GM12878 (cell line): ENCODE results near the gene ARID3A. TPM values are rescaled to one million over a fixed set of nuclear protein-coding genes. Genes with fewer than 3 reads are reported as not detected.

Experiments
- CHD1 ChIP-seq: IDR thresholded peaks from 2 replicates; pipeline ENCODE4 v1.6.1; 2012; ENCODE audit warnings: low read depth, low read length, improper control_type of control experiment
- CREB1 ChIP-seq: IDR thresholded peaks from 2 replicates; pipeline ENCODE4 v1.6.1; 2012; ENCODE audit warnings: low read depth, mild to moderate bottlenecking, inconsistent platforms
- JUND ChIP-seq: IDR thresholded peaks from 2 replicates; pipeline ENCODE4 v1.6.1; 2012; ENCODE audit warnings: low read depth, mild to moderate bottlenecking, low read length, improper control_type of control experiment, moderate library complexity
- POLR2A ChIP-seq: IDR thresholded peaks from 2 replicates; pipeline ENCODE4 v1.6.1; 2011; ENCODE audit warnings: low read depth, mild to moderate bottlenecking, low read length
- RAD21 ChIP-seq: IDR thresholded peaks from 2 replicates; pipeline ENCODE4 v1.6.1; 2011; ENCODE audit warnings: mild to moderate bottlenecking, low read depth, low read length, moderate library complexity; ENCODE audit not compliant: insufficient read depth
- polyA plus RNA-seq, 11 experiments: library from polyadenylated mRNA; depleted of rRNA in 4 of 11; unstranded in 6 of 11; stranded (reverse) in 5 of 11; fragments of >200 nt; fragmentation: Nextera tagmentation in 4 of 11; fragmentation: Illumina TruSeq in 1 of 11; extraction: Ambion mirVana in 4 of 11; extraction: Trizol in 1 of 11; gene quantifications; 1 replicate in 1 of 11; 2 replicates in 10 of 11; pipeline versions ENCODE4 v1.2.1 to v1.2.3, GENCODE V29; 2011 to 2016; ENCODE audit warnings: inconsistent platforms in 2 of 11, missing spikeins in 2 of 11, low read depth in 1 of 11
- total RNA-seq, 4 experiments: library from RNA; depleted of rRNA in 3 of 4; stranded (reverse); fragments of >200 nt in 3 of 4; fragmentation: Illumina TruSeq in 1 of 4; extraction: Trizol in 1 of 4; gene quantifications; 2 replicates each; pipeline versions ENCODE4 v1.2.1 to v1.2.3, GENCODE V29; 2013 to 2021
- TF ChIP-seq, protein P1 (sequence below): fragments of 150-350 bp; IDR thresholded peaks from 2 replicates; pipeline ENCODE4 v1.6.1; 2016; ENCODE audit warnings: low read depth, low read length
- TF ChIP-seq, protein P2 (sequence below): fragments of 450-650 bp; conservative IDR thresholded peaks from 2 replicates; pipeline ENCODE4 v1.6.1; 2017; ENCODE audit warnings: mild to moderate bottlenecking, moderate library complexity
- TF ChIP-seq, protein P3 (sequence below): fragments of 450-650 bp; IDR thresholded peaks from 2 replicates; pipeline ENCODE4 v1.6.1; 2017; ENCODE audit warnings: mild to moderate bottlenecking, moderate library complexity
- TF ChIP-seq, protein P4 (sequence below): fragments of 450-650 bp; IDR thresholded peaks from 2 replicates; pipeline ENCODE4 v1.6.1; 2017; ENCODE audit warnings: low read depth, mild to moderate bottlenecking, moderate library complexity
- TF ChIP-seq, protein P5 (sequence below): fragments of 450-650 bp; IDR thresholded peaks from 2 replicates; pipeline ENCODE4 v1.6.1; 2017; ENCODE audit warnings: mild to moderate bottlenecking, low read depth, inconsistent platforms; ENCODE audit not compliant: poor library complexity, severe bottlenecking
- TF ChIP-seq, protein P6 (sequence below): IDR thresholded peaks from 2 replicates; pipeline ENCODE4 v1.6.1; 2011; ENCODE audit warnings: mild to moderate bottlenecking, low read depth, low read length, moderate library complexity; ENCODE audit not compliant: insufficient replicate concordance
- TF ChIP-seq, protein P7 (sequence below): IDR thresholded peaks from 2 replicates; pipeline ENCODE4 v1.6.1; 2012; ENCODE audit warnings: low read depth, low read length, improper control_type of control experiment

ARID3A gene
- total and polyA plus RNA-seq, 10 of the 15 experiments (the other 5 are each of a cell fraction or from before 2014, with no cell fraction given) = 0.76 to 70.0 (median 16.7) TPM

DNA sequence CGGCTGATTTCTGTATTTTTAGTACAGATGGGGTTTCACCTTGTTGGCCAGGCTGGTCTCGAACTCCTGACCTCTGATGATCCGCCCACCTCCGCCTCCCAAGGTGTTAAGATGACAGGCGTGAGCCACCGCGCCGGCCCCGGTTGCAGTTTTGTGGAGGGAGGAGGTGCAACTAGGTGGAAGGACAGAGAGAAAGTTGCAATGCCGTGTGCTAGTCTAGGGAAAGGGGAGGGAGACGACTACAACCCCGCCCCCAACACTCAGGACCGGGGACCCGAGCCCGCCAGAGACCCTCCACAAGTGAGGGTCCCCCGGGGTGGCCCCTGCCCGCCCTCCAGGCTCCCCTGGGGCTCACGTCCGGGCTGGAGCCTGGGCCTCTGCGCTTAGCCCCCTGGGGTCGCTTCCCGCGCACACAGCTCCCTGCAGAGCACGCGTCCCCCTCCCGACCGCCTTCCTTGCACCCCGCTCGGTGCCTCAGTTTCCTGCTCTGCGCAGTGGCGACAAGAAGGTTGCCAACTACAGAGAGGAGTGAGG is 1.2 kb upstream of the ARID3A start (continued):
- TF ChIP-seq, protein P1, sequence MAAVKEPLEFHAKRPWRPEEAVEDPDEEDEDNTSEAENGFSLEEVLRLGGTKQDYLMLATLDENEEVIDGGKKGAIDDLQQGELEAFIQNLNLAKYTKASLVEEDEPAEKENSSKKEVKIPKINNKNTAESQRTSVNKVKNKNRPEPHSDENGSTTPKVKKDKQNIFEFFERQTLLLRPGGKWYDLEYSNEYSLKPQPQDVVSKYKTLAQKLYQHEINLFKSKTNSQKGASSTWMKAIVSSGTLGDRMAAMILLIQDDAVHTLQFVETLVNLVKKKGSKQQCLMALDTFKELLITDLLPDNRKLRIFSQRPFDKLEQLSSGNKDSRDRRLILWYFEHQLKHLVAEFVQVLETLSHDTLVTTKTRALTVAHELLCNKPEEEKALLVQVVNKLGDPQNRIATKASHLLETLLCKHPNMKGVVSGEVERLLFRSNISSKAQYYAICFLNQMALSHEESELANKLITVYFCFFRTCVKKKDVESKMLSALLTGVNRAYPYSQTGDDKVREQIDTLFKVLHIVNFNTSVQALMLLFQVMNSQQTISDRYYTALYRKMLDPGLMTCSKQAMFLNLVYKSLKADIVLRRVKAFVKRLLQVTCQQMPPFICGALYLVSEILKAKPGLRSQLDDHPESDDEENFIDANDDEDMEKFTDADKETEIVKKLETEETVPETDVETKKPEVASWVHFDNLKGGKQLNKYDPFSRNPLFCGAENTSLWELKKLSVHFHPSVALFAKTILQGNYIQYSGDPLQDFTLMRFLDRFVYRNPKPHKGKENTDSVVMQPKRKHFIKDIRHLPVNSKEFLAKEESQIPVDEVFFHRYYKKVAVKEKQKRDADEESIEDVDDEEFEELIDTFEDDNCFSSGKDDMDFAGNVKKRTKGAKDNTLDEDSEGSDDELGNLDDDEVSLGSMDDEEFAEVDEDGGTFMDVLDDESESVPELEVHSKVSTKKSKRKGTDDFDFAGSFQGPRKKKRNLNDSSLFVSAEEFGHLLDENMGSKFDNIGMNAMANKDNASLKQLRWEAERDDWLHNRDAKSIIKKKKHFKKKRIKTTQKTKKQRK = no peak
- TF ChIP-seq, protein P2, sequence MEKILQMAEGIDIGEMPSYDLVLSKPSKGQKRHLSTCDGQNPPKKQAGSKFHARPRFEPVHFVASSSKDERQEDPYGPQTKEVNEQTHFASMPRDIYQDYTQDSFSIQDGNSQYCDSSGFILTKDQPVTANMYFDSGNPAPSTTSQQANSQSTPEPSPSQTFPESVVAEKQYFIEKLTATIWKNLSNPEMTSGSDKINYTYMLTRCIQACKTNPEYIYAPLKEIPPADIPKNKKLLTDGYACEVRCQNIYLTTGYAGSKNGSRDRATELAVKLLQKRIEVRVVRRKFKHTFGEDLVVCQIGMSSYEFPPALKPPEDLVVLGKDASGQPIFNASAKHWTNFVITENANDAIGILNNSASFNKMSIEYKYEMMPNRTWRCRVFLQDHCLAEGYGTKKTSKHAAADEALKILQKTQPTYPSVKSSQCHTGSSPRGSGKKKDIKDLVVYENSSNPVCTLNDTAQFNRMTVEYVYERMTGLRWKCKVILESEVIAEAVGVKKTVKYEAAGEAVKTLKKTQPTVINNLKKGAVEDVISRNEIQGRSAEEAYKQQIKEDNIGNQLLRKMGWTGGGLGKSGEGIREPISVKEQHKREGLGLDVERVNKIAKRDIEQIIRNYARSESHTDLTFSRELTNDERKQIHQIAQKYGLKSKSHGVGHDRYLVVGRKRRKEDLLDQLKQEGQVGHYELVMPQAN = 0 out of 2 replicates have a peak, but pooled peaks have one; percentile 22
- TF ChIP-seq, protein P3, sequence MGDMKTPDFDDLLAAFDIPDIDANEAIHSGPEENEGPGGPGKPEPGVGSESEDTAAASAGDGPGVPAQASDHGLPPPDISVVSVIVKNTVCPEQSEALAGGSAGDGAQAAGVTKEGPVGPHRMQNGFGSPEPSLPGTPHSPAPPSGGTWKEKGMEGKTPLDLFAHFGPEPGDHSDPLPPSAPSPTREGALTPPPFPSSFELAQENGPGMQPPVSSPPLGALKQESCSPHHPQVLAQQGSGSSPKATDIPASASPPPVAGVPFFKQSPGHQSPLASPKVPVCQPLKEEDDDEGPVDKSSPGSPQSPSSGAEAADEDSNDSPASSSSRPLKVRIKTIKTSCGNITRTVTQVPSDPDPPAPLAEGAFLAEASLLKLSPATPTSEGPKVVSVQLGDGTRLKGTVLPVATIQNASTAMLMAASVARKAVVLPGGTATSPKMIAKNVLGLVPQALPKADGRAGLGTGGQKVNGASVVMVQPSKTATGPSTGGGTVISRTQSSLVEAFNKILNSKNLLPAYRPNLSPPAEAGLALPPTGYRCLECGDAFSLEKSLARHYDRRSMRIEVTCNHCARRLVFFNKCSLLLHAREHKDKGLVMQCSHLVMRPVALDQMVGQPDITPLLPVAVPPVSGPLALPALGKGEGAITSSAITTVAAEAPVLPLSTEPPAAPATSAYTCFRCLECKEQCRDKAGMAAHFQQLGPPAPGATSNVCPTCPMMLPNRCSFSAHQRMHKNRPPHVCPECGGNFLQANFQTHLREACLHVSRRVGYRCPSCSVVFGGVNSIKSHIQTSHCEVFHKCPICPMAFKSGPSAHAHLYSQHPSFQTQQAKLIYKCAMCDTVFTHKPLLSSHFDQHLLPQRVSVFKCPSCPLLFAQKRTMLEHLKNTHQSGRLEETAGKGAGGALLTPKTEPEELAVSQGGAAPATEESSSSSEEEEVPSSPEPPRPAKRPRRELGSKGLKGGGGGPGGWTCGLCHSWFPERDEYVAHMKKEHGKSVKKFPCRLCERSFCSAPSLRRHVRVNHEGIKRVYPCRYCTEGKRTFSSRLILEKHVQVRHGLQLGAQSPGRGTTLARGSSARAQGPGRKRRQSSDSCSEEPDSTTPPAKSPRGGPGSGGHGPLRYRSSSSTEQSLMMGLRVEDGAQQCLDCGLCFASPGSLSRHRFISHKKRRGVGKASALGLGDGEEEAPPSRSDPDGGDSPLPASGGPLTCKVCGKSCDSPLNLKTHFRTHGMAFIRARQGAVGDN = 0 out of 2 replicates have a peak, but pooled peaks have one; percentile 14
- TF ChIP-seq JUND (no peak), CREB1 (no peak), RAD21 (no peak), CHD1 (no peak), POLR2A (peak; percentile 37; the same call in 1 of the 2 replicates)
- TF ChIP-seq, protein P4, sequence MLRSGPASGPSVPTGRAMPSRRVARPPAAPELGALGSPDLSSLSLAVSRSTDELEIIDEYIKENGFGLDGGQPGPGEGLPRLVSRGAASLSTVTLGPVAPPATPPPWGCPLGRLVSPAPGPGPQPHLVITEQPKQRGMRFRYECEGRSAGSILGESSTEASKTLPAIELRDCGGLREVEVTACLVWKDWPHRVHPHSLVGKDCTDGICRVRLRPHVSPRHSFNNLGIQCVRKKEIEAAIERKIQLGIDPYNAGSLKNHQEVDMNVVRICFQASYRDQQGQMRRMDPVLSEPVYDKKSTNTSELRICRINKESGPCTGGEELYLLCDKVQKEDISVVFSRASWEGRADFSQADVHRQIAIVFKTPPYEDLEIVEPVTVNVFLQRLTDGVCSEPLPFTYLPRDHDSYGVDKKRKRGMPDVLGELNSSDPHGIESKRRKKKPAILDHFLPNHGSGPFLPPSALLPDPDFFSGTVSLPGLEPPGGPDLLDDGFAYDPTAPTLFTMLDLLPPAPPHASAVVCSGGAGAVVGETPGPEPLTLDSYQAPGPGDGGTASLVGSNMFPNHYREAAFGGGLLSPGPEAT = no peak
- TF ChIP-seq, protein P5, sequence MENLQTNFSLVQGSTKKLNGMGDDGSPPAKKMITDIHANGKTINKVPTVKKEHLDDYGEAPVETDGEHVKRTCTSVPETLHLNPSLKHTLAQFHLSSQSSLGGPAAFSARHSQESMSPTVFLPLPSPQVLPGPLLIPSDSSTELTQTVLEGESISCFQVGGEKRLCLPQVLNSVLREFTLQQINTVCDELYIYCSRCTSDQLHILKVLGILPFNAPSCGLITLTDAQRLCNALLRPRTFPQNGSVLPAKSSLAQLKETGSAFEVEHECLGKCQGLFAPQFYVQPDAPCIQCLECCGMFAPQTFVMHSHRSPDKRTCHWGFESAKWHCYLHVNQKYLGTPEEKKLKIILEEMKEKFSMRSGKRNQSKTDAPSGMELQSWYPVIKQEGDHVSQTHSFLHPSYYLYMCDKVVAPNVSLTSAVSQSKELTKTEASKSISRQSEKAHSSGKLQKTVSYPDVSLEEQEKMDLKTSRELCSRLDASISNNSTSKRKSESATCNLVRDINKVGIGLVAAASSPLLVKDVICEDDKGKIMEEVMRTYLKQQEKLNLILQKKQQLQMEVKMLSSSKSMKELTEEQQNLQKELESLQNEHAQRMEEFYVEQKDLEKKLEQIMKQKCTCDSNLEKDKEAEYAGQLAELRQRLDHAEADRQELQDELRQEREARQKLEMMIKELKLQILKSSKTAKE = peak; percentile 28
- TF ChIP-seq, protein P6, sequence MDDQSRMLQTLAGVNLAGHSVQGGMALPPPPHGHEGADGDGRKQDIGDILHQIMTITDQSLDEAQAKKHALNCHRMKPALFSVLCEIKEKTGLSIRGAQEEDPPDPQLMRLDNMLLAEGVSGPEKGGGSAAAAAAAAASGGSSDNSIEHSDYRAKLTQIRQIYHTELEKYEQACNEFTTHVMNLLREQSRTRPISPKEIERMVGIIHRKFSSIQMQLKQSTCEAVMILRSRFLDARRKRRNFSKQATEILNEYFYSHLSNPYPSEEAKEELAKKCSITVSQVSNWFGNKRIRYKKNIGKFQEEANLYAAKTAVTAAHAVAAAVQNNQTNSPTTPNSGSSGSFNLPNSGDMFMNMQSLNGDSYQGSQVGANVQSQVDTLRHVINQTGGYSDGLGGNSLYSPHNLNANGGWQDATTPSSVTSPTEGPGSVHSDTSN = peak; percentile 6
- TF ChIP-seq, protein P7, sequence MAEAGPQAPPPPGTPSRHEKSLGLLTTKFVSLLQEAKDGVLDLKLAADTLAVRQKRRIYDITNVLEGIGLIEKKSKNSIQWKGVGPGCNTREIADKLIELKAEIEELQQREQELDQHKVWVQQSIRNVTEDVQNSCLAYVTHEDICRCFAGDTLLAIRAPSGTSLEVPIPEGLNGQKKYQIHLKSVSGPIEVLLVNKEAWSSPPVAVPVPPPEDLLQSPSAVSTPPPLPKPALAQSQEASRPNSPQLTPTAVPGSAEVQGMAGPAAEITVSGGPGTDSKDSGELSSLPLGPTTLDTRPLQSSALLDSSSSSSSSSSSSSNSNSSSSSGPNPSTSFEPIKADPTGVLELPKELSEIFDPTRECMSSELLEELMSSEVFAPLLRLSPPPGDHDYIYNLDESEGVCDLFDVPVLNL = no peak
